Panc1 (cell line): Measurements from ENCODE around the gene SH3PXD2B. TPM values are rescaled to one million over a fixed set of nuclear protein-coding genes. Genes with fewer than 3 reads are reported as not detected.

Experiments
- ATAC-seq: fragments of 200-7000 bp; cut with Tn5 transposase; 2 replicates; pipeline ENCODE4 v1.9.1; 2020; ENCODE audit warnings: mild to moderate bottlenecking, moderate library complexity
- BruUV-seq: library from RNA; stranded (reverse); fragments of 400-500 nt; replicated peaks from 2 replicates; lab custom pipeline; 2021; lab: Mats Ljungman, UMichigan
- CTCF ChIA-PET: fragments of 300-600 bp; sonication (Branson Sonifier 250); formaldehyde crosslinking; loops from one replicate; lab custom pipeline; 2022; ENCODE audit warnings: antibody characterized with exemption; lab: Charles Lee
- POLR2A ChIA-PET: fragments of 300-600 bp; sonication (Branson Sonifier 250); formaldehyde crosslinking; loops from one replicate; lab custom pipeline; 2022; ENCODE audit warnings: antibody characterized with exemption; lab: Charles Lee
- DNase-seq: peaks from one replicate; pipeline ENCODE4 v3.0.0-alpha.2; 2010; ENCODE audit warnings: low read depth, low spot score
- H3K27ac ChIP-seq: 2 replicates; pipeline ENCODE4 v1.5.1; 2011; ENCODE audit warnings: mild to moderate bottlenecking, low read length, inconsistent platforms
- H3K27me3 ChIP-seq: fragments of 200-500 bp; sonication (Bioruptor generic); 2 replicates; pipeline ENCODE4 v1.6.0; 2014; ENCODE audit warnings: low read length, inconsistent platforms; ENCODE audit not compliant: control insufficient read depth, insufficient read depth
- H3K36me3 ChIP-seq: fragments of 200-500 bp; sonication (Bioruptor generic); 2 replicates; pipeline ENCODE4 v1.5.1; 2014; ENCODE audit warnings: inconsistent platforms, mild to moderate bottlenecking, low read length, moderate library complexity; ENCODE audit not compliant: control insufficient read depth, insufficient read depth
- H3K4me1 ChIP-seq: 2 replicates; pipeline ENCODE4 v1.5.1; 2011; ENCODE audit warnings: inconsistent platforms, mild to moderate bottlenecking, low read length, moderate library complexity; ENCODE audit not compliant: control insufficient read depth, insufficient read depth
- H3K4me3 ChIP-seq, 2 experiments: 2 replicates each; pipeline ENCODE4 v1.5.1; 2011 to 2012; ENCODE audit warnings: low read depth in 2 of 2, low read length in 2 of 2, mild to moderate bottlenecking in 2 of 2, inconsistent platforms in 1 of 2, moderate library complexity in 1 of 2
- H3K9me3 ChIP-seq: fragments of 200-500 bp; sonication (Bioruptor generic); 2 replicates; pipeline ENCODE4 v1.5.1; 2014; ENCODE audit warnings: low read depth, mild to moderate bottlenecking, inconsistent platforms, low read length, moderate library complexity; ENCODE audit not compliant: control insufficient read depth, insufficient read depth
- CTCF ChIP-seq: fragments of 450-650 bp; IDR thresholded peaks from 2 replicates; pipeline ENCODE4 v1.5.1; 2017; ENCODE audit warnings: mild to moderate bottlenecking
- POLR2AphosphoS5 ChIP-seq: IDR thresholded peaks from 2 replicates; pipeline ENCODE4 v1.6.1; 2012; ENCODE audit warnings: mild to moderate bottlenecking, low read depth, low read length, moderate library complexity
- REST ChIP-seq, 2 experiments: IDR thresholded peaks; 2 replicates each; pipeline ENCODE4 v1.6.1; 2011 to 2012; ENCODE audit warnings: low read depth in 2 of 2, control low read depth in 1 of 2, low read length in 1 of 2, mild to moderate bottlenecking in 1 of 2, moderate library complexity in 1 of 2; ENCODE audit not compliant: insufficient read depth in 1 of 2
- SIN3A ChIP-seq: IDR thresholded peaks from 2 replicates; pipeline ENCODE4 v1.6.1; 2012; ENCODE audit warnings: low read depth, mild to moderate bottlenecking, low read length, moderate library complexity, borderline replicate concordance; ENCODE audit not compliant: insufficient read depth
- TCF7L2 ChIP-seq: IDR thresholded peaks from 2 replicates; pipeline ENCODE4 v1.6.1; 2011; ENCODE audit warnings: mild to moderate bottlenecking, low read depth, low read length, inconsistent platforms
- in situ Hi-C: cut with HindIII; loops from 2 replicates; pipeline ENCODE4 v1.10.0; 2016; ENCODE audit warnings: low sequenced_read_pairs, low pct_unique_long_range_greater_than_20kb
- intact Hi-C: fragments of 100-400 bp; cut with micrococcal nuclease; formaldehyde crosslinking; loops from one replicate; pipeline ENCODE4 v1.10.0; 2022; ENCODE audit not compliant: unreplicated experiment
- total RNA-seq: library from RNA; stranded (reverse); gene quantifications from one replicate; pipeline ENCODE4 v1.2.1, GENCODE V29; 2021; ENCODE audit not compliant: unreplicated experiment

Gene SH3PXD2B
- total RNA-seq, 1 experiment from 2014 or later: 39.7 TPM

GRCh38 chr5:172493461-172493860, 39.1 kb upstream of the SH3PXD2B start:
- Histone ChIP-seq H3K9me3 (no peaks in the 10 kb centered on the region), H3K4me1 (no peaks in the 10 kb centered on the region), H3K27ac (no peak overlapping the region), H3K27me3 (no peaks in the 10 kb centered on the region), H3K36me3 (no peaks in the 10 kb centered on the region), H3K4me3 (no peak overlapping the region)
- in situ Hi-C loops (no loop called here), intact Hi-C loops (no loop called here)
- no peak for ATAC-seq
- BruUV-seq: no TSS peak
- CTCF ChIA-PET: no interaction called here
- DNase-seq: no peak
- POLR2A ChIA-PET: no interaction called here
- no peak for TF ChIP-seq REST (IDR thresholded peaks at IDR 0.05; ENCODE audit: insufficient read depth in 1 of 2, low read depth in 2 of 2, low read length in 1 of 2)
- no peak for TF ChIP-seq TCF7L2
- no peak for TF ChIP-seq SIN3A

- in situ Hi-C loops: no loop called here
- BruUV-seq: no TSS peak
- Histone ChIP-seq H3K9me3 (no peaks in the 10 kb centered on the region), H3K4me3 (no peak overlapping the region), H3K27ac (no peak overlapping the region), H3K36me3 (no peaks in the 10 kb centered on the region), H3K27me3 (no peaks in the 10 kb centered on the region), H3K4me1 (no peaks in the 10 kb centered on the region)
- DNase-seq (no peak), ATAC-seq (no peak)
- POLR2A ChIA-PET: no interaction called here
- TF ChIP-seq POLR2AphosphoS5: no peak
- TF ChIP-seq TCF7L2: no peak
- TF ChIP-seq SIN3A: no peak
- TF ChIP-seq REST (IDR thresholded peaks at IDR 0.05; ENCODE audit: insufficient read depth in 1 of 2, low read depth in 2 of 2, low read length in 1 of 2): no peak
- intact Hi-C loops: no loop called here
- CTCF ChIA-PET: no interaction called here
Measured at GRCh38 chr5:172493002-172493401, 38.7 kb upstream of the SH3PXD2B start.

- CTCF ChIA-PET: no interaction called here
- intact Hi-C loops (no loop called here), in situ Hi-C loops (no loop called here)
Measured at GRCh38 chr5:172492097-172492840, 37.9 kb upstream of the SH3PXD2B start.

More at GRCh38 chr5:172492097-172492840, 37.9 kb upstream of the SH3PXD2B start:
- no peaks in the 10 kb centered on the region for H3K4me1 ChIP-seq
- ATAC-seq: no peak
- TF ChIP-seq POLR2AphosphoS5: no peak
- TF ChIP-seq TCF7L2: no peak
- no peak for TF ChIP-seq CTCF
- no peak for TF ChIP-seq SIN3A
- TF ChIP-seq REST (IDR thresholded peaks at IDR 0.05; ENCODE audit: insufficient read depth in 1 of 2, low read depth in 2 of 2, low read length in 1 of 2): no peak
- DNase-seq: no peak
- H3K36me3 ChIP-seq: no peaks in the 10 kb centered on the region
- no peak overlapping the region for H3K4me3 ChIP-seq
- no peaks in the 10 kb centered on the region for H3K9me3 ChIP-seq
- no peaks in the 10 kb centered on the region for H3K27me3 ChIP-seq
- BruUV-seq: no TSS peak
- POLR2A ChIA-PET: no interaction called here
- no peak overlapping the region for H3K27ac ChIP-seq
